T47D (cell line): ENCODE measurements around the gene ZDHHC8.

Experiments used
- DNase-seq, 2 experiments: peaks; one replicate each; pipeline versions ENCODE4 v3.0.0 to v3.0.0-alpha.2; 2011 to 2012; ENCODE audit warnings: low read depth in 1 of 2, low spot score in 1 of 2
- JUND ChIP-seq: IDR thresholded peaks from 2 replicates; pipeline ENCODE4 v1.6.1; 2012; ENCODE audit warnings: low read depth
- in situ Hi-C: cut with HindIII; loops from 2 replicates; pipeline ENCODE4 v1.10.0; 2016; ENCODE audit warnings: low sequenced_read_pairs, low pct_unique_long_range_greater_than_20kb

Gene ZDHHC8

GRCh38 chr22:20139391-20140106 is 7.9 kb downstream of the ZDHHC8 start:
- in situ Hi-C loops = no loop called here
- no peak for DNase-seq

GRCh38 chr22:20140107-20140445 is 8.5 kb downstream of the ZDHHC8 start:
- no peak for TF ChIP-seq JUND
- in situ Hi-C loops = no loop called here

More at GRCh38 chr22:20139391-20140106, 7.9 kb downstream of the ZDHHC8 start:
- no peak for TF ChIP-seq JUND

GRCh38 chr22:20140521-20140964 is 8.9 kb downstream of the ZDHHC8 start:
- no peak for DNase-seq
- in situ Hi-C loops = no loop called here

More at GRCh38 chr22:20140107-20140445, 8.5 kb downstream of the ZDHHC8 start:
- DNase-seq = no peak

GRCh38 chr22:20141186-20142077 is 9.8 kb downstream of the ZDHHC8 start:
- DNase-seq = no peak
- in situ Hi-C loops = no loop called here
- TF ChIP-seq JUND = no peak

More at GRCh38 chr22:20140521-20140964, 8.9 kb downstream of the ZDHHC8 start:
- TF ChIP-seq JUND = no peak

GRCh38 chr22:20142711-20143621 is 11.4 kb downstream of the ZDHHC8 start:
- in situ Hi-C loops = no loop called here
- no peak for DNase-seq
- no peak for TF ChIP-seq JUND

GRCh38 chr22:20143883-20144665 is 12.5 kb downstream of the ZDHHC8 start:
- TF ChIP-seq JUND = no peak
- in situ Hi-C loops = no loop called here
- DNase-seq = no peak

GRCh38 chr22:20145206-20145831 is 13.7 kb downstream of the ZDHHC8 start:
- TF ChIP-seq JUND = no peak
- in situ Hi-C loops = no loop called here
- no peak for DNase-seq

GRCh38 chr22:20145832-20146223 is 14.2 kb downstream of the ZDHHC8 start:
- DNase-seq = no peak
- no peak for TF ChIP-seq JUND
- in situ Hi-C loops = no loop called here

GRCh38 chr22:20146777-20147176 is 15.2 kb downstream of the ZDHHC8 start:
- TF ChIP-seq JUND = no peak
- no peak for DNase-seq
- in situ Hi-C loops = no loop called here

GRCh38 chr22:20147237-20147988 is 15.8 kb downstream of the ZDHHC8 start:
- DNase-seq = no peak
- in situ Hi-C loops = no loop called here
- TF ChIP-seq JUND = no peak

GRCh38 chr22:20148414-20148813 is 16.8 kb downstream of the ZDHHC8 start:
- in situ Hi-C loops = no loop called here
- no peak for TF ChIP-seq JUND
- no peak for DNase-seq
